Neuronal stem cell (in vitro differentiated cells): ENCODE results near the gene WDR53.

Source experiments
- DNase-seq: peaks from one replicate; pipeline ENCODE4 v3.0.0-alpha.2; 2013; ENCODE audit warnings: low spot score
- H2AFZ ChIP-seq: one replicate; pipeline ENCODE4 v1.6.1; 2013; ENCODE audit warnings: mild to moderate bottlenecking, low read length, inconsistent platforms
- H2AK5ac ChIP-seq: 2 replicates; pipeline ENCODE4 v1.6.1; 2013; ENCODE audit warnings: low read depth, mild to moderate bottlenecking, inconsistent platforms, low read length, moderate library complexity, mixed read lengths
- H2BK120ac ChIP-seq: 2 replicates; pipeline ENCODE4 v1.6.1; 2013; ENCODE audit warnings: low read depth, mild to moderate bottlenecking, inconsistent platforms, low read length, moderate library complexity, mixed read lengths
- H2BK12ac ChIP-seq: one replicate; pipeline ENCODE4 v1.6.1; 2013; ENCODE audit warnings: low read length, inconsistent platforms
- H2BK15ac ChIP-seq: 2 replicates; pipeline ENCODE4 v1.6.1; 2013; ENCODE audit warnings: mild to moderate bottlenecking, low read length, inconsistent platforms, mixed read lengths
- H2BK5ac ChIP-seq: one replicate; pipeline ENCODE4 v1.6.1; 2013; ENCODE audit warnings: inconsistent platforms, mild to moderate bottlenecking, low read length, moderate library complexity
- H3K14ac ChIP-seq: one replicate; pipeline ENCODE4 v1.6.1; 2013; ENCODE audit warnings: low read length, inconsistent platforms
- H3K18ac ChIP-seq: 2 replicates; pipeline ENCODE4 v1.6.1; 2013; ENCODE audit warnings: low read length, inconsistent platforms
- H3K23ac ChIP-seq: 2 replicates; pipeline ENCODE4 v1.6.1; 2013; ENCODE audit warnings: low read depth, mild to moderate bottlenecking, mixed read lengths, low read length, inconsistent platforms; ENCODE audit not compliant: poor library complexity
- H3K27ac ChIP-seq: replicated peaks from 3 replicates; pipeline ENCODE4 v1.5.1; 2013; ENCODE audit warnings: low read length, inconsistent platforms
- H3K27me3 ChIP-seq, 3 experiments: 2 replicates each; pipeline ENCODE4 v1.6.1; 2013; ENCODE audit warnings: low read length in 3 of 3, mild to moderate bottlenecking in 2 of 3, inconsistent platforms in 1 of 3, low read depth in 1 of 3, mixed read lengths in 1 of 3, moderate library complexity in 1 of 3; ENCODE audit not compliant: control insufficient read depth in 3 of 3, insufficient read depth in 3 of 3
- H3K36me3 ChIP-seq, 2 donors: replicated peaks in 1 of 2; 2 replicates each; pipeline ENCODE4 v1.6.1; 2013; ENCODE audit warnings: low read length in 2 of 2; ENCODE audit not compliant: control insufficient read depth in 2 of 2, insufficient read depth in 2 of 2
- H3K4ac ChIP-seq: 2 replicates; pipeline ENCODE4 v1.6.1; 2013; ENCODE audit warnings: inconsistent platforms, mild to moderate bottlenecking, low read length, moderate library complexity
- H3K4me1 ChIP-seq, 2 donors: 1 replicate in 1 of 2; 2 replicates in 1 of 2; pipeline ENCODE4 v1.6.1; 2013; ENCODE audit warnings: low read length in 2 of 2, low read depth in 1 of 2; ENCODE audit not compliant: control insufficient read depth in 2 of 2, insufficient read depth in 1 of 2
- H3K4me2 ChIP-seq: one replicate; pipeline ENCODE4 v1.6.1; 2013; ENCODE audit warnings: mild to moderate bottlenecking, low read length, inconsistent platforms; ENCODE audit not compliant: insufficient read depth, poor library complexity, severe bottlenecking
- H3K4me3 ChIP-seq, 2 donors: 2 replicates each; pipeline ENCODE4 v1.5.1; 2013; ENCODE audit warnings: low read length in 2 of 2, mild to moderate bottlenecking in 2 of 2, inconsistent platforms in 1 of 2, moderate library complexity in 1 of 2
- H3K79me1 ChIP-seq: one replicate; pipeline ENCODE4 v1.6.1; 2013; ENCODE audit warnings: low read depth, mild to moderate bottlenecking, inconsistent platforms, low read length, moderate library complexity
- H3K9ac ChIP-seq: one replicate; pipeline ENCODE4 v1.6.1; 2013; ENCODE audit warnings: mild to moderate bottlenecking, low read depth, low read length, inconsistent platforms; ENCODE audit not compliant: poor library complexity
- H3K9me3 ChIP-seq, 2 donors: replicated peaks in 1 of 2; 2 replicates each; pipeline versions ENCODE3 to v1.6.1; 2013; ENCODE audit warnings: low read length in 2 of 2, mild to moderate bottlenecking in 2 of 2, inconsistent platforms in 1 of 2, low read depth in 1 of 2, mixed read lengths in 1 of 2, moderate library complexity in 1 of 2; ENCODE audit not compliant: control insufficient read depth in 2 of 2, insufficient read depth in 1 of 2
- H4K8ac ChIP-seq: one replicate; pipeline ENCODE4 v1.6.1; 2013; ENCODE audit warnings: low read depth, mild to moderate bottlenecking, inconsistent platforms, low read length, moderate library complexity
- H4K91ac ChIP-seq: one replicate; pipeline ENCODE4 v1.6.1; 2013; ENCODE audit warnings: low read length, low read depth, mild to moderate bottlenecking, inconsistent platforms; ENCODE audit not compliant: poor library complexity
- WGBS, 2 donors: extraction: QIAGEN DNeasy Blood & Tissue Kit; methylation state at CpG; one replicate each; pipeline ENCODE4 v1.1.7; 2013; ENCODE audit warnings: missing lambda C conversion rate in 2 of 2, mixed read lengths in 1 of 2; ENCODE audit not compliant: insufficient read length in 2 of 2, insufficient replicate concordance in 1 of 2; ENCODE audit errors: extremely low coverage in 2 of 2; 5-methylcytosine and 5-hydroxymethylcytosine counted together

The WDR53 gene

GRCh38 chr3:196541684-196542445, 26.5 kb downstream of the WDR53 start:
- no peak overlapping the region for H2BK5ac ChIP-seq
- no peak for DNase-seq
- no CpG with 5 or more reads among the region's 6 CpGs for WGBS, 2 donors
- H3K4me1 ChIP-seq = no peaks in the 10 kb centered on the region
- peaks cover 0 to 2% of the 10 kb centered on the region in 2 donors for H3K9me3 ChIP-seq
- no peak overlapping the region for H3K9ac ChIP-seq
- H4K91ac ChIP-seq = no peak overlapping the region
- no peak overlapping the region for H3K23ac ChIP-seq
- no peak overlapping the region for H3K4me3 ChIP-seq
- H3K27me3 ChIP-seq = no peaks in the 10 kb centered on the region
- no peak overlapping the region for H2BK120ac ChIP-seq
- H3K27ac ChIP-seq = no peak overlapping the region
- H3K4me2 ChIP-seq = no peak overlapping the region
- H2BK12ac ChIP-seq = no peak overlapping the region
- H3K36me3 ChIP-seq = no peaks in the 10 kb centered on the region
- no peaks in the 10 kb centered on the region for H3K79me1 ChIP-seq
- H3K4ac ChIP-seq = no peak overlapping the region
- no peak overlapping the region for H3K14ac ChIP-seq
- H2BK15ac ChIP-seq = no peak overlapping the region
- no peak overlapping the region for H3K18ac ChIP-seq
- H4K8ac ChIP-seq = no peak overlapping the region
- no peak overlapping the region for H2AFZ ChIP-seq
- no peak overlapping the region for H2AK5ac ChIP-seq

- H2AFZ ChIP-seq = no peak overlapping the region
- H3K27me3 ChIP-seq = no peaks in the 10 kb centered on the region
- no peak overlapping the region for H3K23ac ChIP-seq
- H3K9ac ChIP-seq = no peak overlapping the region
- H3K14ac ChIP-seq = no peak overlapping the region
- H2BK12ac ChIP-seq = no peak overlapping the region
- H3K27ac ChIP-seq = no peak overlapping the region
- H2BK5ac ChIP-seq = no peak overlapping the region
- WGBS, 2 donors = no CpG with 5 or more reads among the region's 18 CpGs
- H2BK120ac ChIP-seq = no peak overlapping the region
- no peaks in the 10 kb centered on the region for H3K79me1 ChIP-seq
- no peaks in the 10 kb centered on the region for H3K4me1 ChIP-seq
- peak; percentile 60 for DNase-seq
- no peak overlapping the region for H4K91ac ChIP-seq
- no peak overlapping the region for H3K4me2 ChIP-seq
- H2BK15ac ChIP-seq = no peak overlapping the region
- H3K9me3 ChIP-seq = peaks cover 0 to 2% of the 10 kb centered on the region in 2 donors
- H4K8ac ChIP-seq = no peak overlapping the region
- no peak overlapping the region for H3K18ac ChIP-seq
- no peaks in the 10 kb centered on the region for H3K36me3 ChIP-seq
- no peak overlapping the region for H2AK5ac ChIP-seq
- H3K4me3 ChIP-seq = no peak overlapping the region
- H3K4ac ChIP-seq = no peak overlapping the region
Measured at GRCh38 chr3:196537319-196537984, 30.9 kb downstream of the WDR53 start.

- Histone ChIP-seq H2BK15ac (no peak overlapping the region), H2BK5ac (no peak overlapping the region), H3K4me1 (peaks cover 0 to 5% of the 10 kb centered on the region in 2 donors), H4K8ac (no peak overlapping the region), H3K18ac (no peak overlapping the region), H4K91ac (no peak overlapping the region), H3K4me2 (no peak overlapping the region), H2BK120ac (no peak overlapping the region), H3K14ac (no peak overlapping the region), H3K23ac (no peak overlapping the region), H3K27me3 (no peaks in the 10 kb centered on the region), H3K79me1 (no peaks in the 10 kb centered on the region), H3K4ac (no peak overlapping the region), H2BK12ac (no peak overlapping the region), H2AK5ac (no peak overlapping the region), H3K4me3 (no peak overlapping the region), H2AFZ (peak overlapping the region; percentile 19), H3K9me3 (peaks cover 0 to 3% of the 10 kb centered on the region in 2 donors), H3K36me3 (no peaks in the 10 kb centered on the region), H3K9ac (no peak overlapping the region), H3K27ac (no peak overlapping the region)
- DNase-seq = no peak
- WGBS, 2 donors = no CpG with 5 or more reads among the region's 14 CpGs
Measured at GRCh38 chr3:196533260-196533681, 35.1 kb downstream of the WDR53 start.

- Histone ChIP-seq H3K4me2 (no peak overlapping the region), H3K4ac (no peak overlapping the region), H3K36me3 (no peaks in the 10 kb centered on the region), H2BK5ac (no peak overlapping the region), H3K27ac (no peak overlapping the region), H3K14ac (no peak overlapping the region), H3K27me3 (no peaks in the 10 kb centered on the region), H2AFZ (no peak overlapping the region), H2BK12ac (no peak overlapping the region), H2BK15ac (no peak overlapping the region), H3K4me1 (peaks cover 0 to 5% of the 10 kb centered on the region in 2 donors), H4K91ac (no peak overlapping the region), H3K79me1 (no peaks in the 10 kb centered on the region), H3K23ac (no peak overlapping the region), H4K8ac (no peak overlapping the region), H3K9me3 (peaks cover 0 to 3% of the 10 kb centered on the region in 2 donors), H2AK5ac (no peak overlapping the region), H3K9ac (no peak overlapping the region), H2BK120ac (no peak overlapping the region), H3K4me3 (no peak overlapping the region), H3K18ac (no peak overlapping the region)
- WGBS, 2 donors = no CpG with 5 or more reads among the region's 4 CpGs
- no peak for DNase-seq
Measured at GRCh38 chr3:196531418-196531817, 36.9 kb downstream of the WDR53 start.
